Breast epithelium (tissue), 4 donors: ENCODE measurements around the gene CELSR3. TPM values are rescaled to one million over a fixed set of nuclear protein-coding genes. Genes with fewer than 3 reads are reported as not detected.

Experiments used
- DNase-seq, 2 donors: peaks; one replicate each; pipeline ENCODE4 v3.0.0-alpha.2; 2019; ENCODE audit warnings: low spot score in 2 of 2
- H3K27ac ChIP-seq, 2 donors: fragments of 200-600 bp; sonication (generic) in 1 of 2; one replicate each; pipeline ENCODE4 v1.5.1; 2016 to 2019; ENCODE audit warnings: mild to moderate bottlenecking in 1 of 2
- H3K27me3 ChIP-seq, 2 donors: fragments of 200-600 bp; sonication (generic) in 1 of 2; one replicate each; pipeline versions ENCODE4 v1.5.1 to v1.6.0; 2017 to 2019; ENCODE audit warnings: control low read depth in 1 of 2, mild to moderate bottlenecking in 1 of 2
- H3K36me3 ChIP-seq: fragments of 200-600 bp; one replicate; pipeline ENCODE4 v1.5.1; 2019
- H3K4me1 ChIP-seq, 2 donors: fragments of 200-600 bp; sonication (generic); one replicate each; pipeline ENCODE4 v1.5.1; 2016 to 2019; ENCODE audit warnings: control low read depth in 1 of 2
- H3K4me3 ChIP-seq, 3 donors: fragments of 200-600 bp; sonication (generic); 1 replicate in 2 of 3; 2 replicates in 1 of 3; pipeline ENCODE4 v1.5.1; 2016 to 2019; ENCODE audit warnings: mild to moderate bottlenecking in 3 of 3, moderate library complexity in 2 of 3
- H3K9me3 ChIP-seq, 2 donors: fragments of 200-600 bp; sonication (generic) in 1 of 2; one replicate each; pipeline ENCODE4 v1.5.1; 2016 to 2019; ENCODE audit warnings: control low read depth in 1 of 2
- POLR2A ChIP-seq: fragments of 450-650 bp; IDR thresholded peaks from one replicate; pipeline ENCODE4 v1.6.1; 2016; ENCODE audit warnings: antibody characterized with exemption, mild to moderate bottlenecking, moderate library complexity
- POLR2AphosphoS5 ChIP-seq, 3 donors: sonication (generic); formaldehyde crosslinking; IDR thresholded peaks; one replicate each; pipeline ENCODE4 v1.6.1; 2017; ENCODE audit warnings: antibody characterized with exemption in 3 of 3
- intact Hi-C: fragments of 100-400 bp; cut with DNase I; formaldehyde crosslinking; loops from one replicate; pipeline ENCODE4 v1.15.1; 2023; ENCODE audit warnings: low total_unique reads
- total RNA-seq, 3 donors: library from RNA; depleted of rRNA; stranded (reverse); fragments of >200 nt; gene quantifications; one replicate each; pipeline ENCODE4 v1.1.0, GENCODE V29; 2016
- TF ChIP-seq, protein P1 (sequence below), 3 donors: fragments of 450-650 bp; IDR thresholded peaks; one replicate each; pipeline ENCODE4 v1.5.1; 2016 to 2017; ENCODE audit warnings: antibody characterized with exemption in 3 of 3, mild to moderate bottlenecking in 3 of 3, moderate library complexity in 3 of 3

CELSR3 gene
- total RNA-seq, 3 donors from 2014 or later: 0.88 to 1.3 (median 1.1) TPM

DNA sequence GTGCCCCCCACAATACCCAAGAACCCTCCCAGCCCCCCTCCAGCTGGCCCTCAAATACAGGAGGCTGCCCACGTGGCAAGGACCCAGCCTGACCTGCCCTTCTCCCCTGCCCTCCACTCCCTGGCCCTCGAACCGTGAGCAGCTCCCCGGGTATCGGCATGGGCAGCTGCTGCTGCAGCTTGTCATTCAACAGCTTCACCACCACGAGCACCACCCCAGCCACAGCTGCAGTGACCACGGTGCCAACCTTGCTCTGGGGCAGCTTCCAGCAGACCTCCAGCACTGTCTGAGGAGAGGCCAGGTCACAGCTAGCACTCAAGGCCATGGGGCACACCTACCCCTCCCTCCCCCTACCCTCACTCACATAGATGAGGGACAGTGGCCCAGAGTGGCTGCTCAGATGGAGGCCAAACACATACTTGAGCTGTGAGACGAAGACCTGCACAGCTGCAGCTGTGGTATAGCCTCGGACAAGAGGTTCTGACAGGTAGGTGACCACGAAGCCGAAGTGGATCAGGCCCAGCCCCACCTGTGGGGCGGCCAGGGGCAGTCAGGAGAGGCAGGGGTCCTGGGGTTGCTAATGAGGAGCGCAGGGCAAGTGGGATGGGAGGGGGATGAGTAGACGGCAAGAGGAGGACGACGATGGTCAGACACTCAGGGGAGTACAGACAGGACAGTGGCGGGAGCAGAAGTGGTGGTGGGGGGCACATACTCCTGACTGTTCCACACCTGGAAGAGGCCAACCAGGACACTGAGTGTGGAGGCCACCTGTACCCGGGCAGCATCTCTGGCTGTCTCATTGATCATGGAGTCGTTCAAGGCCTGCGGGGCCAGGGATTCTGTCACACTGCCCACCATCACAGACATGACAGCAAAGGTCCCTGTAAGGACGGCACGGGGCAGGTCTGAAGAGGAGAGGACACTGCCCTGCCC, 30.9 kb downstream of the CELSR3 start:
- no peak overlapping the region for H3K27ac ChIP-seq
- H3K27me3 ChIP-seq: no peaks in the 10 kb centered on the region
- no peaks in the 10 kb centered on the region for H3K36me3 ChIP-seq
- TF ChIP-seq POLR2AphosphoS5 (IDR thresholded peaks at IDR 0.05): no peak
- no peaks in the 10 kb centered on the region for H3K9me3 ChIP-seq
- H3K4me1 ChIP-seq: peaks cover 0 to 4% of the 10 kb centered on the region in 2 donors
- intact Hi-C loops: no loop called here
- no peak for DNase-seq
- no peak overlapping the region for H3K4me3 ChIP-seq

DNA sequence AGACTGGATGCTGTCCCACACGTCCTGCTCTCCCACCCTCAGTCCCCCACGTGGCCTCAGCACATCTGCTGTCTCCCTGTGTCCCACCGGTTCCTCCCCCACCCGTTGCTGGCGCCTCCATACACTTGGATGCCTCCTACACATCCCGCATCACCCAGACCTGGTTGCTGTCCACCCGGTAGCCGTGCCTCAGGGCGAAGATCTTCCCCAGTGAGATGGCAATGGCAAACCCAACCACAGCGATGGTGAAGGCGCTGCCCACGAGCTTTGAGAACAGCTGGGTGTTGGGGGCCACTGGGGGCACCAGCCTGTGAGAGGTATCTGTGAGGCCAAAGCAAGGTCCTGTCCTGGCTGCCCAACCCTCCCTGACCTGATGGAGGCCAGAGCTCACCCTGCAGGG, 31.9 kb downstream of the CELSR3 start:
- H3K36me3 ChIP-seq: no peaks in the 10 kb centered on the region
- no peak for DNase-seq
- no peaks in the 10 kb centered on the region for H3K27me3 ChIP-seq
- no peak overlapping the region for H3K27ac ChIP-seq
- intact Hi-C loops: no loop called here
- H3K4me3 ChIP-seq: no peak overlapping the region
- H3K4me1 ChIP-seq: no peaks in the 10 kb centered on the region
- TF ChIP-seq POLR2AphosphoS5 (IDR thresholded peaks at IDR 0.05): no peak
- TF ChIP-seq, protein P1, sequence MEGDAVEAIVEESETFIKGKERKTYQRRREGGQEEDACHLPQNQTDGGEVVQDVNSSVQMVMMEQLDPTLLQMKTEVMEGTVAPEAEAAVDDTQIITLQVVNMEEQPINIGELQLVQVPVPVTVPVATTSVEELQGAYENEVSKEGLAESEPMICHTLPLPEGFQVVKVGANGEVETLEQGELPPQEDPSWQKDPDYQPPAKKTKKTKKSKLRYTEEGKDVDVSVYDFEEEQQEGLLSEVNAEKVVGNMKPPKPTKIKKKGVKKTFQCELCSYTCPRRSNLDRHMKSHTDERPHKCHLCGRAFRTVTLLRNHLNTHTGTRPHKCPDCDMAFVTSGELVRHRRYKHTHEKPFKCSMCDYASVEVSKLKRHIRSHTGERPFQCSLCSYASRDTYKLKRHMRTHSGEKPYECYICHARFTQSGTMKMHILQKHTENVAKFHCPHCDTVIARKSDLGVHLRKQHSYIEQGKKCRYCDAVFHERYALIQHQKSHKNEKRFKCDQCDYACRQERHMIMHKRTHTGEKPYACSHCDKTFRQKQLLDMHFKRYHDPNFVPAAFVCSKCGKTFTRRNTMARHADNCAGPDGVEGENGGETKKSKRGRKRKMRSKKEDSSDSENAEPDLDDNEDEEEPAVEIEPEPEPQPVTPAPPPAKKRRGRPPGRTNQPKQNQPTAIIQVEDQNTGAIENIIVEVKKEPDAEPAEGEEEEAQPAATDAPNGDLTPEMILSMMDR (IDR thresholded peaks at IDR 0.05): no peak
- no peak for TF ChIP-seq POLR2A
- no peaks in the 10 kb centered on the region for H3K9me3 ChIP-seq

DNA sequence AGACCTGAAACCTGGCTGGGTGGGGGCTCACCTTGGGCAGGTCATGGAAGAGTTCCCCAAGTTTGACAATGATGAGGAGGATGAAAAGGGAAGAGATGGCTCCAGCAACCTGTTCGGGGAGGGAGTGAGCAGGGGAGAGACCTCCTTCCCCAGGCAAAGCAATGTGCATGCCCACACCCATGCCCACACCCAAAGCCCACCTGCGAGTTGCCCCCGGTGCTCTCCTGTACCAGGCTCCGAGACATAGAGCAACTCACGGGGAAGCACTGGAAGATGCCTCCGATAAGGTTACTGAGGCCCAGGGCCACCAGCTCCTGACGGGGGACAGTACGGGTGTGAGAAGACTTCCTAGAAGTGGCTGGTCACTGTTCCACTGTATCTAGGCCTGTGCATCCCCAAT, 32.3 kb downstream of the CELSR3 start:
- TF ChIP-seq, protein P1 (IDR thresholded peaks at IDR 0.05): no peak
- no peak overlapping the region for H3K4me3 ChIP-seq
- H3K36me3 ChIP-seq: no peaks in the 10 kb centered on the region
- no peaks in the 10 kb centered on the region for H3K27me3 ChIP-seq
- no peak for DNase-seq
- no peaks in the 10 kb centered on the region for H3K4me1 ChIP-seq
- no peak overlapping the region for H3K27ac ChIP-seq
- intact Hi-C loops: no loop called here
- no peaks in the 10 kb centered on the region for H3K9me3 ChIP-seq

DNA sequence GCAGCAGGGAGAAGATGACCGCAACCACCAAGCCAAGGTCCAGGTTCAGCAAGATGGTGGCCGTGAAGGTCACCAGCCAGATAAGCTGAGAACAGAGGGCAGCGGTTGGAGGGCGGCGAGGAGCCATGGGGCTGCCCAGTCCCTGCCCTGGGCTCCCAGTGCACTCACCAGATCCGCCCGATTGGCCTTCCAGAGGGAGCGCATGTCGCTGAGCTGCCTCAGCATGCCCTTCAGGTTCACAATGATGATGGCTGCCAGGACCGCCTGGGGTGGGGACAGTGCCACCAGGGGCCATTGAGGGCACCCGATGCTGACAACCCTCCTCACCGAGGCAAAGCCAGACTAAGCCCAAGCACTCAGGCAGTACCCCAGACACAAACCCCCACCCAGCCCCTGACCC, 32.8 kb downstream of the CELSR3 start:
- intact Hi-C loops: no loop called here
- no peak overlapping the region for H3K27ac ChIP-seq
- H3K4me1 ChIP-seq: no peaks in the 10 kb centered on the region
- H3K9me3 ChIP-seq: no peaks in the 10 kb centered on the region
- no peak overlapping the region for H3K4me3 ChIP-seq
- no peaks in the 10 kb centered on the region for H3K36me3 ChIP-seq
- H3K27me3 ChIP-seq: no peaks in the 10 kb centered on the region
- no peak for DNase-seq
- TF ChIP-seq POLR2A (no peak), POLR2AphosphoS5 (IDR thresholded peaks at IDR 0.05) (no peak)
- TF ChIP-seq, protein P1 (IDR thresholded peaks at IDR 0.05): no peak

DNA sequence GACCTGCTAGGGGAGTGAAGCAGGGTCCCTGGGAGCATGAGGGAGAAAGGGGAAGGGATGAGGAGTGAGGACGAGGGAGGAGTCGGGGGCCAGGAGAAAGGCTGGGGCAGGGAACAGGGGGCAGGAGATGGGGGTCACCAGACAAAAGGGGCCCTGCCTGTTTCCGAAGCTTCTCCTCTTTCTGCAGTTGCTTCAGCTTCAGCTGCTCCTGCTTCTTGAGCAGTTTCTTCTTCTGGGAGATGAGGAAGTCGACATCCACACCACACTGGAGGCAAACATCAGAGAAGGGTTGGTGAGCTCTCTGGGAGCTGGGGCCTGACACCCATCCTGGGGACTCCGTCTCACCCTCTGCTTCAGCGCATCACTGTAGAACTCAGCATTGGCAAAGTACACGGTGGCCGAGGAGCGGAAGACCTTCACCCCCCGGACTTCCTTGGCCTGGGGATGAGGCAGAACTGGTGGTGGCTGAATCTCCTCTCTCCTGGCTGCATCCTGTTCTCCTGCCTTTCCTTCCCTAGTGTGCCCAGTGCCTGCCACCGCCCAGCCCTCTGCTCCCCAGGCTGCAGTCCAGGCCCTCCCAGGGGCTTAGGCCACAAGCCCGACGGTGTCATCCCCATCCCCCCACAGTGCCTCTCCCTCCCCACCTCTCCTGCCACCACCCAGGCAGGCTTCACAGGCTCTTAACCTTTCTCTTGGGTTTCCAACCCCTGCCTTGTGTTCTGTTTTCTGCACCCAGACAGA, 34.2 kb downstream of the CELSR3 start:
- Histone ChIP-seq H3K27me3 (no peaks in the 10 kb centered on the region), H3K4me1 (no peaks in the 10 kb centered on the region), H3K36me3 (no peaks in the 10 kb centered on the region), H3K4me3 (no peak overlapping the region), H3K9me3 (no peaks in the 10 kb centered on the region), H3K27ac (no peak overlapping the region)
- intact Hi-C loops: no loop called here
- no peak for TF ChIP-seq POLR2AphosphoS5 (IDR thresholded peaks at IDR 0.05)
- TF ChIP-seq, protein P1 (IDR thresholded peaks at IDR 0.05): no peak
- TF ChIP-seq POLR2A: no peak
- DNase-seq: no peak
